ENCODE measurements around the gene URB1. TPM values are rescaled to one million over a fixed set of nuclear protein-coding genes. Genes with fewer than 3 reads are reported as not detected.

URB1 gene
- total and polyA plus RNA-seq, 7 experiments from 2014 or later: 1.8 to 20.6 (median 15.3) TPM

- Mint-ChIP-seq H3K27me3 (no peaks in the 10 kb centered on the region), H3K4me3 (no peak overlapping the region), H3K9me3 (peaks cover 5 to 20% (median 11%) of the 10 kb centered on the region in 11 donors), H3K27ac (no peak overlapping the region), H3K36me3 (peaks cover 35 to 90% (median 61%) of the 10 kb centered on the region in 5 donors), H3K4me1 (no peaks in the 10 kb centered on the region)
- Histone ChIP-seq H3K9me3 (ENCODE audit: control insufficient read depth in 2 of 3, low read length in 3 of 3) (peaks cover 0 to 14% (median 3%) of the 10 kb centered on the region in 3 experiments), H3K27ac (ENCODE audit: low read depth, low read length) (no peak overlapping the region), H3K36me3 (ENCODE audit: control insufficient read depth in 2 of 3, insufficient read depth in 3 of 3, low read length in 3 of 3) (peaks cover 19 to 96% (median 47%) of the 10 kb centered on the region in 3 experiments), H3K4me1 (ENCODE audit: control insufficient read depth in 2 of 2, insufficient read depth in 2 of 2, low read length in 2 of 2) (no peaks in the 10 kb centered on the region), H3K27me3 (ENCODE audit: control insufficient read depth in 2 of 2, insufficient read depth in 2 of 2, low read length in 2 of 2) (no peaks in the 10 kb centered on the region), H3K4me3 (ENCODE audit: low read length) (no peak overlapping the region)
- ChIA-PET POLR2A (no interaction called here), CTCF (no interaction called here)
- ATAC-seq (no peak), DNase-seq (no peak)
- intact Hi-C loops (cut with micrococcal nuclease): no loop called here
These were observed 45.9 kb downstream of the URB1 start for GRCh38 chr21:32346951-32347350.

- Mint-ChIP-seq H3K4me1 (peaks cover 0 to 4% (median 0%) of the 10 kb centered on the region in 7 donors), H3K9me3 (peaks cover 5 to 20% (median 11%) of the 10 kb centered on the region in 11 donors), H3K4me3 (no peak overlapping the region), H3K27me3 (no peaks in the 10 kb centered on the region), H3K36me3 (peaks cover 40 to 75% (median 65%) of the 10 kb centered on the region in 5 donors), H3K27ac (peak overlapping the region in 1 of 9 donors; percentile 56)
- Histone ChIP-seq H3K9me3 (ENCODE audit: control insufficient read depth in 2 of 3, low read length in 3 of 3) (peaks cover 0 to 14% (median 3%) of the 10 kb centered on the region in 3 experiments), H3K27me3 (ENCODE audit: control insufficient read depth in 2 of 2, insufficient read depth in 2 of 2, low read length in 2 of 2) (no peaks in the 10 kb centered on the region), H3K4me1 (ENCODE audit: control insufficient read depth in 2 of 2, insufficient read depth in 2 of 2, low read length in 2 of 2) (no peaks in the 10 kb centered on the region), H3K27ac (ENCODE audit: low read depth, low read length) (no peak overlapping the region), H3K36me3 (ENCODE audit: control insufficient read depth in 2 of 3, insufficient read depth in 3 of 3, low read length in 3 of 3) (peaks cover 22 to 85% (median 32%) of the 10 kb centered on the region in 3 experiments), H3K4me3 (ENCODE audit: low read length) (no peak overlapping the region)
- ChIA-PET POLR2A (no interaction called here), CTCF (interaction anchor here (0.7 kb wide), 1 partner anchor 680 kb away, joined by 3 read pairs; no protein-coding TSS in a partner anchor)
- intact Hi-C loops (cut with micrococcal nuclease): no loop called here
- DNase-seq (no peak), ATAC-seq (no peak)
These were observed 51.7 kb downstream of the URB1 start for GRCh38 chr21:32340863-32341848.

- H3K4me3 ChIP-seq (ENCODE audit: low read length): no peak overlapping the region
- no peaks in the 10 kb centered on the region for H3K9me3 ChIP-seq (ENCODE audit: control insufficient read depth in 2 of 3, low read length in 3 of 3)
- no peaks in the 10 kb centered on the region for H3K4me1 ChIP-seq (ENCODE audit: control insufficient read depth in 2 of 2, insufficient read depth in 2 of 2, low read length in 2 of 2)
- intact Hi-C loops (cut with micrococcal nuclease): no loop called here
- no peak overlapping the region for H3K27ac ChIP-seq (ENCODE audit: low read depth, low read length)
- ATAC-seq: no peak
- no peak for DNase-seq
- H3K27me3 ChIP-seq (ENCODE audit: control insufficient read depth in 2 of 2, insufficient read depth in 2 of 2, low read length in 2 of 2): no peaks in the 10 kb centered on the region
- POLR2A ChIA-PET: no interaction called here
- Mint-ChIP-seq H3K36me3 (peaks cover 21 to 74% (median 58%) of the 10 kb centered on the region in 5 donors), H3K4me1 (peaks cover 0 to 4% (median 0%) of the 10 kb centered on the region in 7 donors), H3K27me3 (no peaks in the 10 kb centered on the region), H3K4me3 (no peak overlapping the region), H3K27ac (no peak overlapping the region), H3K9me3 (no peaks in the 10 kb centered on the region)
- H3K36me3 ChIP-seq (ENCODE audit: control insufficient read depth in 2 of 3, insufficient read depth in 3 of 3, low read length in 3 of 3): peaks cover 4 to 85% (median 9%) of the 10 kb centered on the region in 3 experiments
- CTCF ChIA-PET: no interaction called here
These were observed 54.4 kb downstream of the URB1 start for GRCh38 chr21:32338209-32338921.

- POLR2A ChIA-PET: no interaction called here
- Mint-ChIP-seq H3K36me3 (peaks cover 20 to 78% (median 64%) of the 10 kb centered on the region in 5 donors), H3K27ac (peak overlapping the region in 2 of 9 donors; percentile 5 to 70), H3K9me3 (no peaks in the 10 kb centered on the region), H3K27me3 (no peaks in the 10 kb centered on the region), H3K4me3 (no peak overlapping the region), H3K4me1 (peaks cover 0 to 8% (median 0%) of the 10 kb centered on the region in 7 donors)
- no peak for DNase-seq
- Histone ChIP-seq H3K27me3 (ENCODE audit: control insufficient read depth in 2 of 2, insufficient read depth in 2 of 2, low read length in 2 of 2) (no peaks in the 10 kb centered on the region), H3K27ac (ENCODE audit: low read depth, low read length) (no peak overlapping the region), H3K36me3 (ENCODE audit: control insufficient read depth in 2 of 3, insufficient read depth in 3 of 3, low read length in 3 of 3) (peaks cover 4 to 83% (median 8%) of the 10 kb centered on the region in 3 experiments), H3K4me3 (ENCODE audit: low read length) (no peak overlapping the region), H3K4me1 (ENCODE audit: control insufficient read depth in 2 of 2, insufficient read depth in 2 of 2, low read length in 2 of 2) (no peaks in the 10 kb centered on the region), H3K9me3 (ENCODE audit: control insufficient read depth in 2 of 3, low read length in 3 of 3) (no peaks in the 10 kb centered on the region)
- CTCF ChIA-PET: no interaction called here
- no peak for ATAC-seq
- intact Hi-C loops (cut with micrococcal nuclease): no loop called here
These were observed 55.6 kb downstream of the URB1 start for GRCh38 chr21:32337206-32337605.

GRCh38 chr21:32336711-32337110, 56.1 kb downstream of the URB1 start:
- Mint-ChIP-seq H3K36me3 (peaks cover 20 to 81% (median 64%) of the 10 kb centered on the region in 5 donors), H3K27me3 (no peaks in the 10 kb centered on the region), H3K4me3 (no peak overlapping the region), H3K27ac (peak overlapping the region in 1 of 9 donors; percentile 5), H3K9me3 (no peaks in the 10 kb centered on the region), H3K4me1 (peaks cover 0 to 8% (median 0%) of the 10 kb centered on the region in 7 donors)
- ATAC-seq (no peak), DNase-seq (no peak)
- H3K9me3 ChIP-seq (ENCODE audit: control insufficient read depth in 2 of 3, low read length in 3 of 3): no peaks in the 10 kb centered on the region
- CTCF ChIA-PET: no interaction called here
- intact Hi-C loops (cut with micrococcal nuclease): no loop called here
- POLR2A ChIA-PET: no interaction called here
- no peak overlapping the region for H3K27ac ChIP-seq (ENCODE audit: low read depth, low read length)
- H3K27me3 ChIP-seq (ENCODE audit: control insufficient read depth in 2 of 2, insufficient read depth in 2 of 2, low read length in 2 of 2): no peaks in the 10 kb centered on the region
- no peaks in the 10 kb centered on the region for H3K4me1 ChIP-seq (ENCODE audit: control insufficient read depth in 2 of 2, insufficient read depth in 2 of 2, low read length in 2 of 2)
- H3K36me3 ChIP-seq (ENCODE audit: control insufficient read depth in 2 of 3, insufficient read depth in 3 of 3, low read length in 3 of 3): peaks cover 4 to 86% (median 5%) of the 10 kb centered on the region in 3 experiments
- H3K4me3 ChIP-seq (ENCODE audit: low read length): no peak overlapping the region

- H3K27ac Mint-ChIP-seq: peak overlapping the region in 1 of 9 donors; percentile 46
These were observed 56.9 kb downstream of the URB1 start for GRCh38 chr21:32335601-32336575.

More at GRCh38 chr21:32335601-32336575, 56.9 kb downstream of the URB1 start:
- intact Hi-C loops (cut with micrococcal nuclease): no loop called here
- H3K4me1 Mint-ChIP-seq: peaks cover 0 to 11% (median 0%) of the 10 kb centered on the region in 7 donors
- Histone ChIP-seq H3K27me3 (ENCODE audit: control insufficient read depth in 2 of 2, insufficient read depth in 2 of 2, low read length in 2 of 2) (no peaks in the 10 kb centered on the region), H3K4me3 (ENCODE audit: low read length) (no peak overlapping the region), H3K4me1 (ENCODE audit: control insufficient read depth in 2 of 2, insufficient read depth in 2 of 2, low read length in 2 of 2) (no peaks in the 10 kb centered on the region), H3K27ac (ENCODE audit: low read depth, low read length) (no peak overlapping the region), H3K36me3 (ENCODE audit: control insufficient read depth in 2 of 3, insufficient read depth in 3 of 3, low read length in 3 of 3) (peaks cover 4 to 86% (median 5%) of the 10 kb centered on the region in 3 experiments), H3K9me3 (ENCODE audit: control insufficient read depth in 2 of 3, low read length in 3 of 3) (no peaks in the 10 kb centered on the region)
- no peak overlapping the region for H3K4me3 Mint-ChIP-seq
- H3K9me3 Mint-ChIP-seq: no peaks in the 10 kb centered on the region
- POLR2A ChIA-PET: no interaction called here
- peaks cover 25 to 80% (median 59%) of the 10 kb centered on the region in 5 donors for H3K36me3 Mint-ChIP-seq
- H3K27me3 Mint-ChIP-seq: no peaks in the 10 kb centered on the region
- ATAC-seq (no peak), DNase-seq (no peak)
- CTCF ChIA-PET: no interaction called here
